NCI-H526 (cell line): ENCODE measurements around the gene TNRC6B.

Experiments
- DNase-seq, 2 experiments: peaks; one replicate each; lab custom pipeline; 2025; lab: John Stamatoyannopoulos, UW

Gene TNRC6B

GRCh38 chr22:40240160-40240559 lies 62.4 kb downstream of the TNRC6B start:
- no peak for DNase-seq

- DNase-seq = no peak
Measured at GRCh38 chr22:40240686-40241085, 63.0 kb downstream of the TNRC6B start.

- DNase-seq = no peak
Measured at GRCh38 chr22:40241200-40241763, 63.6 kb downstream of the TNRC6B start.

GRCh38 chr22:40243891-40244290 lies 66.2 kb downstream of the TNRC6B start:
- no peak for DNase-seq

GRCh38 chr22:40244586-40244985 lies 66.9 kb downstream of the TNRC6B start:
- no peak for DNase-seq

- no peak for DNase-seq
Measured at GRCh38 chr22:40247976-40248375, 70.3 kb downstream of the TNRC6B start.

GRCh38 chr22:40249286-40249685 lies 71.6 kb downstream of the TNRC6B start:
- no peak for DNase-seq

- DNase-seq = no peak
Measured at GRCh38 chr22:40250608-40251007, 72.9 kb downstream of the TNRC6B start.

GRCh38 chr22:40251106-40251505 lies 73.4 kb downstream of the TNRC6B start:
- no peak for DNase-seq

- peak in 1 of 2 experiments; percentile 7 for DNase-seq
Measured at GRCh38 chr22:40252146-40252545, 74.4 kb downstream of the TNRC6B start.

- no peak for DNase-seq
Measured at GRCh38 chr22:40256516-40256915, 78.8 kb downstream of the TNRC6B start.

GRCh38 chr22:40258017-40258416 lies 80.3 kb downstream of the TNRC6B start:
- no peak for DNase-seq

- no peak for DNase-seq
Measured at GRCh38 chr22:40258501-40258915, 80.8 kb downstream of the TNRC6B start.

GRCh38 chr22:40261783-40262182 lies 84.1 kb downstream of the TNRC6B start:
- DNase-seq = no peak

GRCh38 chr22:40263191-40263590 lies 85.5 kb downstream of the TNRC6B start:
- no peak for DNase-seq

GRCh38 chr22:40265783-40266182 lies 88.1 kb downstream of the TNRC6B start:
- no peak for DNase-seq

- no peak for DNase-seq
Measured at GRCh38 chr22:40270031-40270430, 92.3 kb downstream of the TNRC6B start.

GRCh38 chr22:40270748-40271373 lies 93.1 kb downstream of the TNRC6B start:
- DNase-seq = no peak

GRCh38 chr22:40271440-40271839 lies 93.7 kb downstream of the TNRC6B start:
- DNase-seq = no peak

GRCh38 chr22:40273319-40273718 lies 95.6 kb downstream of the TNRC6B start:
- DNase-seq = no peak

- DNase-seq = no peak
Measured at GRCh38 chr22:40276996-40277823, 99.5 kb downstream of the TNRC6B start.

- no peak for DNase-seq
Measured at GRCh38 chr22:40279017-40279416, 101.3 kb downstream of the TNRC6B start.

- no peak for DNase-seq
Measured at GRCh38 chr22:40281717-40282116, 104.0 kb downstream of the TNRC6B start.
